ENCODE results near the gene FIBCD1. TPM values are rescaled to one million over a fixed set of nuclear protein-coding genes. Genes with fewer than 3 reads are reported as not detected.

FIBCD1 gene
- total and polyA plus RNA-seq, 9 of the 15 experiments (the other 6 are each of a cell fraction or from before 2014, with no cell fraction given) = 0.53 to 1.2 (median 0.95) TPM; not detected in 4

DNA sequence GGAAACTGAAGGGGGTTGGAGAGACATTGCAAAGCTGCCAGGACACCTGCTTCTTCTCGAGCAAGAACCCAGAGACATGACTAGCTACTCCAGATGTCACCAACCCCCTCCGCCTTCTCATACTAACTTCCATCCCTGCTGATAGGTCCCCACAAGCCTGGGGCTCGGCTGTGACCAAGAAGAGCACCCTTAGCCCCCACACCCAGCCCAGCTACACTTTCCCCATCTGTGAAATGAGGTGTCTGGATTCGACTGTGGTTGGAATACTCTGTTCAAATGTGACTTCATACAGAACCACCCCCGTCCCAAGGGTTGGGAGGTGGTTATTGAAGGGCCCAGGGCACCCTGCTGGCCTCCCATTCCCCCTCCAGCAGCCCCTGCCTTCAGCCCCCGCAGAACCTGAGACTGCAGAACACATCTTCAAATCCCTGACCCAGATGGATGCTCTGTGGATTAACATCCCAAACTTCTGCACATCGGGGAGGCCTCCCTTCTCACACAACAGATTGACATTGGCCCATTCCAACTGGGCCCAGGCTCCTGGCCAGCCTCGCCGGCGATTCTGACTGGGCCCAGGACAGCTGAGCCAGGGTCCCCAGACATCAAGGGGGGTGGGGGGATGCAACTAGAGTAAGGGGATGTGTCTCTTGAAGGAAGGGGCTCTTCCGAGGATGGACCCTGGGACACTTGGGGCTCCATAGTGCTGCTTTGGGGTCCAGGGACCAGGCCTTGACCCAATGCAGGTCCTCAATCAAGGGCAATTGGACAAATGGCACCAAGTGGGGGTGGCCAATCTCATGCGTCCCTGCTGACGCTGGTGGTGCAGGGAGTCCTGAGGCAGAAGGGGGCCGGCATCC is 21.7 kb upstream of the FIBCD1 start:
- Histone ChIP-seq H3K36me3 (ENCODE audit: control insufficient read depth, insufficient read depth, low read length) (no peaks in the 10 kb centered on the region), H3K4me2 (ENCODE audit: insufficient read depth, low read length) (no peak overlapping the region), H2AFZ (ENCODE audit: low read depth, low read length) (no peak overlapping the region), H3K9ac (ENCODE audit: insufficient read depth in 1 of 2, low read depth in 2 of 2, low read length in 2 of 2) (no peak overlapping the region), H3K9me3 (replicated peaks; ENCODE audit: control insufficient read depth, insufficient read depth, low read depth, low read length) (peaks cover 17% of the 10 kb centered on the region), H3K4me3 (no peak overlapping the region), H4K20me1 (replicated peaks; ENCODE audit: control insufficient read depth, insufficient read depth, low read length) (no peaks in the 10 kb centered on the region), H3K9me1 (ENCODE audit: control insufficient read depth, insufficient read depth, low read length) (no peaks in the 10 kb centered on the region), H3K27me3 (ENCODE audit: control insufficient read depth in 2 of 2, insufficient read depth in 2 of 2, low read length in 2 of 2) (peaks cover 45 to 59% of the 10 kb centered on the region in 2 experiments), H3K27ac (ENCODE audit: extremely low read depth, low read depth, low read length) (no peak overlapping the region), H3K79me2 (ENCODE audit: control insufficient read depth, insufficient read depth, low read length) (no peaks in the 10 kb centered on the region), H3K4me1 (replicated peaks in 1 of 2; ENCODE audit: control insufficient read depth in 2 of 2, insufficient read depth in 2 of 2, low read length in 2 of 2) (peaks cover 0 to 9% of the 10 kb centered on the region in 2 experiments; a peak in 1 of 5 replicates)
- ATAC-seq = no peak
- 1% methylated on average over 14 of the region's 14 CpGs for WGBS (ENCODE audit: insufficient coverage, low coverage, missing lambda C conversion rate)
- FAIRE-seq = no peak
- no TSS peak for BruUV-seq (replicated peaks)
- peak in 3 of 4 experiments; percentile 60 to 65 (median 63) for DNase-seq (ENCODE audit: extremely low read depth in 1 of 4, low spot score in 3 of 4)
- CTCF ChIA-PET (ENCODE audit: low intra/inter-chr PET ratio) = interaction anchor here (0.7 kb wide), 1 partner anchor 1231 kb away, joined by 3 read pairs; no protein-coding TSS in a partner anchor
- POLR2A ChIA-PET = interaction anchor here (0.5 to 2.0 kb wide), 10 partner anchors 8 to 349 kb away, joined by 3 to 7 read pairs (median 3); no protein-coding TSS in a partner anchor
- intact Hi-C loops (cut with micrococcal nuclease) (no loop called here), in situ Hi-C loops (cut with MboI) (no loop called here)
- TF ChIP-seq ILK (tag; IDR thresholded peaks at IDR 0.05; ENCODE audit: borderline replicate concordance, low read depth) (no peak), SIX5 (IDR thresholded peaks at IDR 0.05; ENCODE audit: borderline replicate concordance in 1 of 2, insufficient read depth in 1 of 2, low read depth in 1 of 2, low read length in 2 of 2) (no peak), ZNF121 (CRISPR knock-in tag; conservative IDR thresholded peaks at IDR 0.05) (no peak), SRF (CRISPR knock-in tag; IDR thresholded peaks at IDR 0.05) (no peak)
- TF ChIP-seq, protein P1, sequence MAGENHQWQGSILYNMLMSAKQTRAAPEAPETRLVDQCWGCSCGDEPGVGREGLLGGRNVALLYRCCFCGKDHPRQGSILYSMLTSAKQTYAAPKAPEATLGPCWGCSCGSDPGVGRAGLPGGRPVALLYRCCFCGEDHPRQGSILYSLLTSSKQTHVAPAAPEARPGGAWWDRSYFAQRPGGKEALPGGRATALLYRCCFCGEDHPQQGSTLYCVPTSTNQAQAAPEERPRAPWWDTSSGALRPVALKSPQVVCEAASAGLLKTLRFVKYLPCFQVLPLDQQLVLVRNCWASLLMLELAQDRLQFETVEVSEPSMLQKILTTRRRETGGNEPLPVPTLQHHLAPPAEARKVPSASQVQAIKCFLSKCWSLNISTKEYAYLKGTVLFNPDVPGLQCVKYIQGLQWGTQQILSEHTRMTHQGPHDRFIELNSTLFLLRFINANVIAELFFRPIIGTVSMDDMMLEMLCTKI (IDR thresholded peaks at IDR 0.05; ENCODE audit: partially characterized antibody) = no peak
- TF ChIP-seq, protein P2, sequence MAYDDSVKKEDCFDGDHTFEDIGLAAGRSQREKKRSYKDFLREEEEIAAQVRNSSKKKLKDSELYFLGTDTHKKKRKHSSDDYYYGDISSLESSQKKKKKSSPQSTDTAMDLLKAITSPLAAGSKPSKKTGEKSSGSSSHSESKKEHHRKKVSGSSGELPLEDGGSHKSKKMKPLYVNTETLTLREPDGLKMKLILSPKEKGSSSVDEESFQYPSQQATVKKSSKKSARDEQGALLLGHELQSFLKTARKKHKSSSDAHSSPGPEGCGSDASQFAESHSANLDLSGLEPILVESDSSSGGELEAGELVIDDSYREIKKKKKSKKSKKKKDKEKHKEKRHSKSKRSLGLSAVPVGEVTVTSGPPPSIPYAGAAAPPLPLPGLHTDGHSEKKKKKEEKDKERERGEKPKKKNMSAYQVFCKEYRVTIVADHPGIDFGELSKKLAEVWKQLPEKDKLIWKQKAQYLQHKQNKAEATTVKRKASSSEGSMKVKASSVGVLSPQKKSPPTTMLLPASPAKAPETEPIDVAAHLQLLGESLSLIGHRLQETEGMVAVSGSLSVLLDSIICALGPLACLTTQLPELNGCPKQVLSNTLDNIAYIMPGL (CRISPR knock-in tag; IDR thresholded peaks at IDR 0.05) = no peak

All from K562 (cell line).